IMR-90 (cell line): ENCODE data around the gene CLNK. TPM values are rescaled to one million over a fixed set of nuclear protein-coding genes. Genes with fewer than 3 reads are reported as not detected.

Experiments used
- ATAC-seq: fragments of 200-7000 bp; cut with Tn5 transposase; 2 replicates; pipeline ENCODE4 v1.9.1; 2020; ENCODE audit warnings: low read depth, mild to moderate bottlenecking, moderate library complexity
- BruUV-seq: library from RNA; stranded (reverse); fragments of 400-500 nt; replicated peaks from 2 replicates; lab custom pipeline; 2021; lab: Mats Ljungman, UMichigan
- CTCF ChIA-PET: fragments of 300-600 bp; formaldehyde crosslinking; extraction: SDS; loops from one replicate; lab custom pipeline; 2021; ENCODE audit warnings: antibody characterized with exemption; lab: Yijun Ruan, JAX
- POLR2A ChIA-PET: fragments of 300-600 bp; sonication (Branson Sonifier 250); formaldehyde crosslinking; loops from one replicate; lab custom pipeline; 2022; ENCODE audit warnings: antibody characterized with exemption; ENCODE audit not compliant: unreplicated experiment; lab: Charles Lee
- DNase-seq: peaks from one replicate; pipeline ENCODE4 v3.0.0; 2013
- H2AFZ ChIP-seq: replicated peaks from 2 replicates; pipeline ENCODE3; 2013; ENCODE audit warnings: low read length, mild to moderate bottlenecking; ENCODE audit not compliant: poor library complexity
- H2AK5ac ChIP-seq: 2 replicates; pipeline ENCODE4 v1.6.1; 2013; ENCODE audit warnings: low read depth, low read length, inconsistent platforms
- H2AK9ac ChIP-seq: replicated peaks from 2 replicates; pipeline ENCODE3; 2013; ENCODE audit warnings: mild to moderate bottlenecking, low read depth, low read length, moderate library complexity; ENCODE audit not compliant: poor library complexity
- H2BK120ac ChIP-seq: 2 replicates; pipeline ENCODE4 v1.6.1; 2013; ENCODE audit warnings: low read depth, low read length, inconsistent platforms
- H2BK15ac ChIP-seq: 3 replicates; pipeline ENCODE4 v1.6.1; 2013; ENCODE audit warnings: low read depth, low read length, inconsistent platforms
- H2BK20ac ChIP-seq: 2 replicates; pipeline ENCODE4 v1.6.1; 2013; ENCODE audit warnings: low read depth, mild to moderate bottlenecking, inconsistent platforms, low read length, moderate library complexity
- H2BK5ac ChIP-seq: 2 replicates; pipeline ENCODE4 v1.6.1; 2013; ENCODE audit warnings: mild to moderate bottlenecking, low read depth, low read length, inconsistent platforms; ENCODE audit not compliant: poor library complexity, severe bottlenecking
- H3K14ac ChIP-seq: replicated peaks from 2 replicates; pipeline ENCODE4 v1.6.1; 2013; ENCODE audit warnings: low read depth, low read length, inconsistent platforms
- H3K18ac ChIP-seq: 2 replicates; pipeline ENCODE4 v1.6.1; 2013; ENCODE audit warnings: low read depth, low read length, control low read depth
- H3K23ac ChIP-seq: 2 replicates; pipeline ENCODE4 v1.6.1; 2013; ENCODE audit warnings: low read depth, low read length, inconsistent platforms
- H3K27ac ChIP-seq: 2 replicates; pipeline ENCODE4 v1.5.1; 2013; ENCODE audit warnings: mild to moderate bottlenecking, control low read depth, low read length; ENCODE audit not compliant: insufficient read depth
- H3K27me3 ChIP-seq: 2 replicates; pipeline ENCODE4 v1.6.1; 2013; ENCODE audit warnings: low read length; ENCODE audit not compliant: control insufficient read depth, insufficient read depth
- H3K36me3 ChIP-seq: 2 replicates; pipeline ENCODE4 v1.6.1; 2013; ENCODE audit warnings: low read length, mixed read lengths; ENCODE audit not compliant: control insufficient read depth, insufficient read depth
- H3K4ac ChIP-seq: 2 replicates; pipeline ENCODE4 v1.6.1; 2013; ENCODE audit warnings: low read depth, low read length, inconsistent platforms
- H3K4me1 ChIP-seq: 2 replicates; pipeline ENCODE4 v1.6.1; 2013; ENCODE audit warnings: low read length, mixed read lengths; ENCODE audit not compliant: control insufficient read depth, insufficient read depth
- H3K4me2 ChIP-seq: 2 replicates; pipeline ENCODE4 v1.6.1; 2013; ENCODE audit warnings: low read depth, mild to moderate bottlenecking, control low read depth, low read length, moderate library complexity
- H3K4me3 ChIP-seq: 2 replicates; pipeline ENCODE4 v1.5.1; 2013; ENCODE audit warnings: low read depth, mild to moderate bottlenecking, control low read depth, low read length, moderate library complexity; ENCODE audit not compliant: insufficient read depth
- H3K56ac ChIP-seq: 2 replicates; pipeline ENCODE4 v1.6.1; 2013; ENCODE audit warnings: low read length, inconsistent platforms; ENCODE audit not compliant: insufficient read depth; ENCODE audit errors: extremely low read depth
- H3K79me1 ChIP-seq, 2 experiments: 2 replicates each; pipeline ENCODE4 v1.6.1; 2013; ENCODE audit warnings: low read length in 2 of 2, inconsistent platforms in 1 of 2, low read depth in 1 of 2
- H3K9ac ChIP-seq: 2 replicates; pipeline ENCODE4 v1.6.1; 2013; ENCODE audit warnings: low read depth, low read length, control low read depth
- H3K9me1 ChIP-seq: 2 replicates; pipeline ENCODE4 v1.6.1; 2013; ENCODE audit warnings: low read length, inconsistent platforms; ENCODE audit not compliant: insufficient read depth
- H3K9me3 ChIP-seq: 2 replicates; pipeline ENCODE4 v1.6.1; 2013; ENCODE audit warnings: low read length; ENCODE audit not compliant: control insufficient read depth, insufficient read depth
- H4K20me1 ChIP-seq: 2 replicates; pipeline ENCODE4 v1.6.1; 2013; ENCODE audit warnings: low read length, inconsistent platforms; ENCODE audit not compliant: insufficient read depth
- H4K5ac ChIP-seq: 2 replicates; pipeline ENCODE4 v1.6.1; 2013; ENCODE audit warnings: mild to moderate bottlenecking, low read depth, low read length, control low read depth
- H4K8ac ChIP-seq, 2 experiments: 2 replicates each; pipeline ENCODE4 v1.6.1; 2013; ENCODE audit warnings: low read depth in 2 of 2, low read length in 2 of 2, control low read depth in 1 of 2, inconsistent platforms in 1 of 2
- H4K91ac ChIP-seq: 2 replicates; pipeline ENCODE4 v1.6.1; 2013; ENCODE audit warnings: low read depth, low read length, inconsistent platforms; ENCODE audit not compliant: insufficient read depth
- BHLHE40 ChIP-seq: fragments of 150-350 bp; IDR thresholded peaks from 2 replicates; pipeline ENCODE4 v1.6.1; 2016; ENCODE audit warnings: mild to moderate bottlenecking, low read depth, low read length
- CHD1 ChIP-seq: IDR thresholded peaks from 2 replicates; pipeline ENCODE4 v1.6.1; 2012; ENCODE audit warnings: low read depth, low read length, improper control_type of control experiment
- MAFK ChIP-seq: IDR thresholded peaks from 2 replicates; pipeline ENCODE4 v1.6.1; 2012; ENCODE audit warnings: low read depth, low read length, improper control_type of control experiment
- MAZ ChIP-seq: IDR thresholded peaks from 2 replicates; pipeline ENCODE4 v1.6.1; 2012; ENCODE audit warnings: low read depth, mild to moderate bottlenecking, low read length, improper control_type of control experiment, moderate library complexity, borderline replicate concordance
- MXI1 ChIP-seq: IDR thresholded peaks from 2 replicates; pipeline ENCODE4 v1.6.1; 2012; ENCODE audit warnings: low read depth, mild to moderate bottlenecking, low read length, moderate library complexity, borderline replicate concordance
- NFE2L2 ChIP-seq: fragments of 150-350 bp; IDR thresholded peaks from 2 replicates; pipeline ENCODE4 v1.6.1; 2016; ENCODE audit warnings: low read depth, mild to moderate bottlenecking, low read length
- RAD21 ChIP-seq: IDR thresholded peaks from 2 replicates; pipeline ENCODE4 v1.6.1; 2012; ENCODE audit warnings: low read length, improper control_type of control experiment
- RFX5 ChIP-seq: IDR thresholded peaks from 2 replicates; pipeline ENCODE4 v1.8.0; 2012; ENCODE audit warnings: low read depth, mild to moderate bottlenecking, low read length, moderate library complexity
- SMC3 ChIP-seq: fragments of 150-350 bp; IDR thresholded peaks from 2 replicates; pipeline ENCODE4 v1.6.1; 2016; ENCODE audit warnings: low read depth, mild to moderate bottlenecking, antibody characterized with exemption, low read length, moderate library complexity
- WGBS, 2 experiments: methylation state at CpG; one replicate each; pipeline versions ENCODE4 v1.1.5 to v1.1.7; 2013; ENCODE audit warnings: missing lambda C conversion rate in 2 of 2; ENCODE audit not compliant: insufficient read length in 1 of 2; ENCODE audit errors: extremely low coverage in 2 of 2; 5-methylcytosine and 5-hydroxymethylcytosine counted together
- dilution Hi-C: fragments of 300-500 bp; cut with HindIII; formaldehyde crosslinking; loops from one replicate; pipeline ENCODE4 v1.14.3; 2018; ENCODE audit warnings: low sequenced_read_pairs; ENCODE audit not compliant: unreplicated experiment
- in situ Hi-C: fragments of 300-500 bp; cut with MboI; formaldehyde crosslinking; loops from 3 replicates; pipeline ENCODE4 v1.14.3; 2019; ENCODE audit warnings: low sequenced_read_pairs, inconsistent platforms, mixed read lengths
- intact Hi-C: fragments of 100-400 bp; cut with micrococcal nuclease; formaldehyde crosslinking; loops from 2 replicates; pipeline ENCODE4 v1.10.0; 2022
- polyA plus RNA-seq, 3 experiments: library from polyadenylated mRNA; depleted of rRNA; stranded (reverse); fragments of >200 nt; gene quantifications; 2 replicates each; pipeline ENCODE4 v1.2.3, GENCODE V29; 2012; ENCODE audit warnings: low replicate concordance in 1 of 3
- total RNA-seq: library from RNA; depleted of rRNA; stranded (reverse); fragments of >200 nt; gene quantifications from 2 replicates; pipeline ENCODE4 v1.2.3, GENCODE V29; 2012
- TF ChIP-seq, protein P1 (sequence below): conservative IDR thresholded peaks from 2 replicates; pipeline ENCODE4 v1.5.1; 2012; ENCODE audit warnings: mild to moderate bottlenecking, low read depth, low read length, improper control_type of control experiment
- TF ChIP-seq, protein P2 (sequence below): fragments of 150-350 bp; IDR thresholded peaks from 2 replicates; pipeline ENCODE4 v1.6.1; 2017; ENCODE audit warnings: mild to moderate bottlenecking, antibody characterized with exemption, low read length, low read depth
- TF ChIP-seq, protein P3 (sequence below): fragments of 150-350 bp; IDR thresholded peaks from 2 replicates; pipeline ENCODE4 v1.6.1; 2016; ENCODE audit warnings: low read depth, mild to moderate bottlenecking, low read length, moderate library complexity, borderline replicate concordance

Gene CLNK
- total and polyA plus RNA-seq, 2 of the 4 experiments (the other 2 are of a cell fraction), result not detected

DNA sequence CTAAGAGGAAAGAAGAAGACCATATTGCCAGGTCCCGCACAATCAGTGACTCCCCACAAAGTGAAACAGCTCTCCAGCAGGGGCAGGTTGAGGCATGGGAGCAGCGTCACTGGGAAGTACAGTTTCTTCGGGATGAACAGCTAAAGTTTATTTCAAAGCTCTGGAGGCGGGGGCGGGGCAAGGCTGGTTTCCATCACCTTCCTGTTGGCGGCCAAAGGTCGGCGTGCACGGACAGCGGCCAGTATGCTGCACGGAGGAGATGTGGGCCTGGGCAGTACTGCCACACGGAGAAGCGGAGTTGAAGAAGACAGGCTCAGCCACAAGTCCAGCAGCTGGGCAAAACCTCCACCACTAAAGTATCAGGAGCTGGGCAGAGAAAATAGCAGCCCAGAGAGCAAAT is 226.4 kb downstream of the CLNK start:
- no peak overlapping the region for H3K27ac ChIP-seq
- no peak overlapping the region for H4K8ac ChIP-seq
- H3K23ac ChIP-seq, result no peak overlapping the region
- no peak overlapping the region for H2AFZ ChIP-seq
- no peak overlapping the region for H2BK5ac ChIP-seq
- H3K4me1 ChIP-seq, result no peaks in the 10 kb centered on the region
- no peak overlapping the region for H4K91ac ChIP-seq
- H2BK20ac ChIP-seq, result no peak overlapping the region
- no TSS peak for BruUV-seq
- no peak for DNase-seq
- H2BK15ac ChIP-seq, result no peak overlapping the region
- H3K36me3 ChIP-seq, result peaks cover 12% of the 10 kb centered on the region
- ATAC-seq, result no peak
- in situ Hi-C loops (no loop called here), intact Hi-C loops (no loop called here), dilution Hi-C loops (no loop called here)
- H3K4ac ChIP-seq, result no peak overlapping the region
- no peak overlapping the region for H2BK120ac ChIP-seq
- H3K9ac ChIP-seq, result no peak overlapping the region
- TF ChIP-seq CHD1, result no peak
- TF ChIP-seq NFE2L2, result no peak
- no peak for TF ChIP-seq MAZ
- TF ChIP-seq, protein P1, sequence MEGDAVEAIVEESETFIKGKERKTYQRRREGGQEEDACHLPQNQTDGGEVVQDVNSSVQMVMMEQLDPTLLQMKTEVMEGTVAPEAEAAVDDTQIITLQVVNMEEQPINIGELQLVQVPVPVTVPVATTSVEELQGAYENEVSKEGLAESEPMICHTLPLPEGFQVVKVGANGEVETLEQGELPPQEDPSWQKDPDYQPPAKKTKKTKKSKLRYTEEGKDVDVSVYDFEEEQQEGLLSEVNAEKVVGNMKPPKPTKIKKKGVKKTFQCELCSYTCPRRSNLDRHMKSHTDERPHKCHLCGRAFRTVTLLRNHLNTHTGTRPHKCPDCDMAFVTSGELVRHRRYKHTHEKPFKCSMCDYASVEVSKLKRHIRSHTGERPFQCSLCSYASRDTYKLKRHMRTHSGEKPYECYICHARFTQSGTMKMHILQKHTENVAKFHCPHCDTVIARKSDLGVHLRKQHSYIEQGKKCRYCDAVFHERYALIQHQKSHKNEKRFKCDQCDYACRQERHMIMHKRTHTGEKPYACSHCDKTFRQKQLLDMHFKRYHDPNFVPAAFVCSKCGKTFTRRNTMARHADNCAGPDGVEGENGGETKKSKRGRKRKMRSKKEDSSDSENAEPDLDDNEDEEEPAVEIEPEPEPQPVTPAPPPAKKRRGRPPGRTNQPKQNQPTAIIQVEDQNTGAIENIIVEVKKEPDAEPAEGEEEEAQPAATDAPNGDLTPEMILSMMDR, result no peak
- TF ChIP-seq, protein P2, sequence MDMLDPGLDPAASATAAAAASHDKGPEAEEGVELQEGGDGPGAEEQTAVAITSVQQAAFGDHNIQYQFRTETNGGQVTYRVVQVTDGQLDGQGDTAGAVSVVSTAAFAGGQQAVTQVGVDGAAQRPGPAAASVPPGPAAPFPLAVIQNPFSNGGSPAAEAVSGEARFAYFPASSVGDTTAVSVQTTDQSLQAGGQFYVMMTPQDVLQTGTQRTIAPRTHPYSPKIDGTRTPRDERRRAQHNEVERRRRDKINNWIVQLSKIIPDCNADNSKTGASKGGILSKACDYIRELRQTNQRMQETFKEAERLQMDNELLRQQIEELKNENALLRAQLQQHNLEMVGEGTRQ, result no peak
- TF ChIP-seq MXI1, result no peak
- TF ChIP-seq, protein P3, sequence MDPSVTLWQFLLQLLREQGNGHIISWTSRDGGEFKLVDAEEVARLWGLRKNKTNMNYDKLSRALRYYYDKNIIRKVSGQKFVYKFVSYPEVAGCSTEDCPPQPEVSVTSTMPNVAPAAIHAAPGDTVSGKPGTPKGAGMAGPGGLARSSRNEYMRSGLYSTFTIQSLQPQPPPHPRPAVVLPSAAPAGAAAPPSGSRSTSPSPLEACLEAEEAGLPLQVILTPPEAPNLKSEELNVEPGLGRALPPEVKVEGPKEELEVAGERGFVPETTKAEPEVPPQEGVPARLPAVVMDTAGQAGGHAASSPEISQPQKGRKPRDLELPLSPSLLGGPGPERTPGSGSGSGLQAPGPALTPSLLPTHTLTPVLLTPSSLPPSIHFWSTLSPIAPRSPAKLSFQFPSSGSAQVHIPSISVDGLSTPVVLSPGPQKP, result no peak
- TF ChIP-seq MAFK, result no peak
- TF ChIP-seq BHLHE40, result no peak
- no peak for TF ChIP-seq RFX5
- no peak for TF ChIP-seq SMC3
- no peak for TF ChIP-seq RAD21
- H2AK9ac ChIP-seq, result no peak overlapping the region
- POLR2A ChIA-PET, result no interaction called here
- peaks cover 7% of the 10 kb centered on the region; the same call in 1 of the 2 replicates for H3K9me3 ChIP-seq
- 67% methylated on average over 4 of the region's 13 CpGs; no CpG with 5 or more reads in 1 of the 2 experiments for WGBS, 2 experiments
- no peak overlapping the region for H2AK5ac ChIP-seq
- H4K5ac ChIP-seq, result no peak overlapping the region
- no peaks in the 10 kb centered on the region for H3K9me1 ChIP-seq
- H3K56ac ChIP-seq, result no peak overlapping the region
- no peak overlapping the region for H3K4me2 ChIP-seq
- H3K14ac ChIP-seq, result no peak overlapping the region
- H3K79me1 ChIP-seq, result peaks cover 10 to 21% of the 10 kb centered on the region in 2 experiments
- no peak overlapping the region for H3K18ac ChIP-seq
- no peaks in the 10 kb centered on the region; the same call in 1 of the 2 replicates for H4K20me1 ChIP-seq
- H3K4me3 ChIP-seq, result no peak overlapping the region
- peaks cover 13% of the 10 kb centered on the region for H3K27me3 ChIP-seq
- CTCF ChIA-PET, result no interaction called here
